Measurements from ENCODE around the gene FNTB.

DNA sequence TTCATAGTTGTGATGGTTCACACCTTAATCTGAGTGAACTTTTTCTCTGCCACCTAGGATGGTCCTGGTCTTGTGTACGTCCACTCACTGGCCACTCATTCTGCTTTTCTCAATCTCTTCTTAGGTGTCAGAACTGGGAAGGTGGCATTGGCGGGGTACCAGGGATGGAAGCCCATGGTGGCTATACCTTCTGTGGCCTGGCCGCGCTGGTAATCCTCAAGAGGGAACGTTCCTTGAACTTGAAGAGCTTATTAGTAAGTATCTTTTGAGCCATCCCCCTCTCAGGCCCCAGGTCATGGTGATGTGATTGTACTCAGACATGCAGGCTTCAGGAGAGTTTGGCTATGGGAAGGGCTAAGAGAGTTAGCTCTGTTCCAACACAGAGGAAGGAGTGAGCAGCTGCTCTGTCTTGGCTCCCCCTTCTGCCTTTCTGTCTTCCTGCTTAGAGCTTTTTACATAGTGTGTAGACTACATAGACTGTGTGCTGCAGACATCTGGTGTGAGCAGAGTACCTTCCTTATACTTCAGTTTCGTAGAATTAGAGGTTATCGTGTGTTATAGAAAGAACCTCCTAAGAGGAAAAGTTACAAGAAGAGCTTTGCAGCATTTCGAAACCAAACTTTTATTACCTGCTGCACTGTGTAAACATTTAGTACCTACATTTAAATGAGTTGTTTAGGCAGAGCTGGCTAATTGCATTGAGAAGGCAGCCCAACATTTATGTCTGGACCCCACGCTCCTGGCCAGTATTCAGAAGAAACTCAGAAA, 54.2 kb downstream of the FNTB start:
- TF ChIP-seq POLR2A (IDR thresholded peaks at IDR 0.05) (no peak), CTCF (IDR thresholded peaks at IDR 0.05) (no peak)
